Endothelial cell of umbilical vein (primary cell): ENCODE data around the gene MTSS2. TPM values are rescaled to one million over a fixed set of nuclear protein-coding genes. Genes with fewer than 3 reads are reported as not detected.

Source experiments
- BruUV-seq: library from RNA; stranded (reverse); fragments of 400-500 nt; replicated peaks from 2 replicates; lab custom pipeline; 2021; lab: Mats Ljungman, UMichigan
- CTCF ChIA-PET: fragments of 300-600, 350-600 bp; sonication (Branson Sonifier 250); formaldehyde crosslinking; loops from one replicate; lab custom pipeline; 2021; ENCODE audit warnings: antibody characterized with exemption, inconsistent platforms; lab: Charles Lee
- POLR2A ChIA-PET: fragments of 300-600, 350-600 bp; sonication (Branson Sonifier 250); formaldehyde crosslinking; loops from one replicate; lab custom pipeline; 2021; ENCODE audit warnings: antibody characterized with exemption, inconsistent platforms; lab: Charles Lee
- DNase-seq: peaks from one replicate; pipeline ENCODE4 v3.0.0-alpha.2; 2011; ENCODE audit warnings: low read depth, low spot score
- FAIRE-seq: peaks from 2 replicates; lab custom pipeline; 2011; peaks lifted over from hg19 to GRCh38; lab: Jason Lieb, UNC
- H2AFZ ChIP-seq: 2 replicates; pipeline ENCODE4 v1.6.0; 2012; ENCODE audit warnings: low read depth, low read length, control low read depth, inconsistent platforms
- H3K27ac ChIP-seq: 2 replicates; pipeline ENCODE4 v1.5.1; 2011; ENCODE audit warnings: low read depth, mild to moderate bottlenecking, control low read depth, low read length, moderate library complexity; ENCODE audit not compliant: insufficient read depth
- H3K27me3 ChIP-seq, 2 experiments: 2 replicates each; pipeline versions ENCODE4 v1.6.0 to v1.6.1; 2011; ENCODE audit warnings: low read length in 2 of 2, mixed read lengths in 1 of 2; ENCODE audit not compliant: control insufficient read depth in 2 of 2, insufficient read depth in 2 of 2
- H3K36me3 ChIP-seq, 2 experiments: 2 replicates in 1 of 2; 3 replicates in 1 of 2; pipeline ENCODE4 v1.5.1; 2011; ENCODE audit warnings: low read length in 2 of 2, mild to moderate bottlenecking in 1 of 2, moderate library complexity in 1 of 2; ENCODE audit not compliant: control insufficient read depth in 2 of 2, insufficient read depth in 2 of 2; ENCODE audit errors: extremely low read depth in 1 of 2
- H3K4me1 ChIP-seq: 3 replicates; pipeline ENCODE4 v1.5.1; 2011; ENCODE audit warnings: mild to moderate bottlenecking, low read length; ENCODE audit not compliant: control insufficient read depth, insufficient read depth; ENCODE audit errors: extremely low read depth
- H3K4me2 ChIP-seq: 2 replicates; pipeline ENCODE4 v1.6.1; 2011; ENCODE audit warnings: low read length, control low read depth, mixed read lengths; ENCODE audit not compliant: insufficient read depth
- H3K4me3 ChIP-seq, 3 experiments: fragments of 200-600 bp in 1 of 3; sonication (generic), shearing (Covaris generic) in 1 of 3; replicated peaks in 1 of 3; 2 replicates each; pipeline ENCODE4 v1.5.1; 2011 to 2016; ENCODE audit warnings: control low read depth in 3 of 3, low read length in 3 of 3, mild to moderate bottlenecking in 2 of 3, inconsistent platforms in 1 of 3, low read depth in 1 of 3, moderate library complexity in 1 of 3; ENCODE audit not compliant: insufficient read depth in 1 of 3
- H3K79me2 ChIP-seq: 2 replicates; pipeline ENCODE4 v1.6.0; 2012; ENCODE audit warnings: low read length, inconsistent platforms; ENCODE audit not compliant: control insufficient read depth, insufficient read depth
- H3K9ac ChIP-seq: replicated peaks from 2 replicates; pipeline ENCODE3; 2011; ENCODE audit warnings: low read length, control low read depth; ENCODE audit not compliant: insufficient read depth; ENCODE audit errors: extremely low read depth
- H3K9me1 ChIP-seq: replicated peaks from 3 replicates; pipeline ENCODE4 v1.6.0; 2011; ENCODE audit warnings: mild to moderate bottlenecking, low read length; ENCODE audit not compliant: control insufficient read depth, insufficient read depth; ENCODE audit errors: extremely low read depth
- H3K9me3 ChIP-seq: replicated peaks from 2 replicates; pipeline ENCODE4 v1.5.1; 2012; ENCODE audit warnings: low read length, inconsistent platforms; ENCODE audit not compliant: control insufficient read depth, insufficient read depth
- H4K20me1 ChIP-seq: replicated peaks from 2 replicates; pipeline ENCODE3; 2011; ENCODE audit warnings: mild to moderate bottlenecking, low read length; ENCODE audit not compliant: control insufficient read depth, insufficient read depth; ENCODE audit errors: extremely low read depth
- EZH2 ChIP-seq: IDR thresholded peaks from 2 replicates; pipeline ENCODE4 v1.6.1; 2012; ENCODE audit warnings: borderline replicate concordance, low read depth, mild to moderate bottlenecking, moderate library complexity, low read length, inconsistent platforms; ENCODE audit not compliant: severe bottlenecking
- FOS ChIP-seq: IDR thresholded peaks from 2 replicates; pipeline ENCODE4 v1.6.1; 2011; ENCODE audit warnings: mild to moderate bottlenecking, low read length, moderate library complexity, borderline replicate concordance; ENCODE audit not compliant: insufficient read depth
- GATA2 ChIP-seq: IDR thresholded peaks from 2 replicates; pipeline ENCODE4 v1.7.0; 2011; ENCODE audit warnings: low read depth, mild to moderate bottlenecking, moderate library complexity, mixed read lengths, low read length; ENCODE audit not compliant: insufficient read length, insufficient read depth
- JUN ChIP-seq: IDR thresholded peaks from 2 replicates; pipeline ENCODE4 v1.6.1; 2011; ENCODE audit warnings: borderline replicate concordance, low read depth; ENCODE audit not compliant: insufficient read length, insufficient read depth
- MYC ChIP-seq: IDR thresholded peaks from one replicate; pipeline ENCODE4 v1.6.1; 2011; ENCODE audit warnings: mild to moderate bottlenecking, low read depth, low read length
- POLR2A ChIP-seq: IDR thresholded peaks from 2 replicates; pipeline ENCODE4 v1.6.1; 2012; ENCODE audit warnings: low read depth, mild to moderate bottlenecking, control low read depth, low read length
- POLR2AphosphoS5 ChIP-seq: IDR thresholded peaks from 2 replicates; pipeline ENCODE4 v1.6.1; 2012; ENCODE audit warnings: low read depth, mild to moderate bottlenecking, control low read depth, low read length, moderate library complexity; ENCODE audit not compliant: insufficient read depth
- dilution Hi-C: fragments of 300-500 bp; cut with MboI; formaldehyde crosslinking; loops from one replicate; pipeline ENCODE4 v1.15.0; 2019; ENCODE audit warnings: low sequenced_read_pairs; ENCODE audit not compliant: extremely low pct_ligation_motif_present
- intact Hi-C: fragments of 100-400 bp; cut with micrococcal nuclease; formaldehyde crosslinking; loops from one replicate; pipeline ENCODE4 v1.10.0; 2022
- polyA plus RNA-seq, 4 experiments: library from polyadenylated mRNA; depleted of rRNA in 3 of 4; stranded (reverse) in 3 of 4; unstranded in 1 of 4; fragments of >200 nt; gene quantifications; 2 replicates each; pipeline versions ENCODE4 v1.2.1 to v1.2.3, GENCODE V29; 2011 to 2012; ENCODE audit warnings: missing spikeins in 1 of 4
- total RNA-seq: library from RNA; stranded (reverse); gene quantifications from 2 replicates; pipeline ENCODE4 v1.2.3, GENCODE V29; 2021
- TF ChIP-seq, protein P1 (sequence below): IDR thresholded peaks from 2 replicates; pipeline ENCODE4 v1.6.1; 2011; ENCODE audit not compliant: insufficient read depth, insufficient read length
- TF ChIP-seq, protein P2 (sequence below), 2 donors: IDR thresholded peaks; 1 replicate in 1 of 2; 2 replicates in 1 of 2; pipeline ENCODE4 v1.5.1; 2011; ENCODE audit warnings: low read length in 2 of 2, mild to moderate bottlenecking in 2 of 2, moderate library complexity in 2 of 2, control low read depth in 1 of 2, inconsistent platforms in 1 of 2, low read depth in 1 of 2; ENCODE audit not compliant: insufficient read depth in 1 of 2; ENCODE audit errors: extremely low read depth in 1 of 2

MTSS2 gene
- total and polyA plus RNA-seq, 2 donors (not counting 3 experiments of a cell fraction or from before 2014, with no cell fraction given): 38.4 to 42.3 TPM

DNA sequence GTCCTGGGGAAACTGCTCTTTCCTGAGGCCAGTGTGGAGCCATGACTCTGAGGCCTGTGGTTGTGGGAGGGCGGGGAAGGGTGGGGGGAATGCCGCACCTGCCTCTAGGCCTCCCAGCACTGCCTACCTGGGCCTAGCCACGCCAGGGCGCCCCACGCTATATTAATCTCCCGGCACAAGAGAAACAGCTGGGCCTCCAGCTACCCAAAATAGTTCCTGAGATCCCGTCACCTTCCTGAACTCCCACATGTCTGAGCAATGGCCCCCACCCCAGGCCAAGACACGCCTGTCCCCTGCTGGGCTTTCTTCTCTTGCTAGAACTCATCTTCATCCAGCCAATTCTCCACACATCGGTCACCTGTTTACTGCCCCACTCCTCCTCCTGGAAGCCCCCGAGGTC, 13.0 kb upstream of the MTSS2 start:
- no peak overlapping the region for H2AFZ ChIP-seq
- CTCF ChIA-PET: no interaction called here
- no peak for TF ChIP-seq GATA2
- TF ChIP-seq JUN: no peak
- TF ChIP-seq, protein P1, sequence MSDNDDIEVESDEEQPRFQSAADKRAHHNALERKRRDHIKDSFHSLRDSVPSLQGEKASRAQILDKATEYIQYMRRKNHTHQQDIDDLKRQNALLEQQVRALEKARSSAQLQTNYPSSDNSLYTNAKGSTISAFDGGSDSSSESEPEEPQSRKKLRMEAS: no peak
- no peak for TF ChIP-seq MYC
- TF ChIP-seq, protein P2, sequence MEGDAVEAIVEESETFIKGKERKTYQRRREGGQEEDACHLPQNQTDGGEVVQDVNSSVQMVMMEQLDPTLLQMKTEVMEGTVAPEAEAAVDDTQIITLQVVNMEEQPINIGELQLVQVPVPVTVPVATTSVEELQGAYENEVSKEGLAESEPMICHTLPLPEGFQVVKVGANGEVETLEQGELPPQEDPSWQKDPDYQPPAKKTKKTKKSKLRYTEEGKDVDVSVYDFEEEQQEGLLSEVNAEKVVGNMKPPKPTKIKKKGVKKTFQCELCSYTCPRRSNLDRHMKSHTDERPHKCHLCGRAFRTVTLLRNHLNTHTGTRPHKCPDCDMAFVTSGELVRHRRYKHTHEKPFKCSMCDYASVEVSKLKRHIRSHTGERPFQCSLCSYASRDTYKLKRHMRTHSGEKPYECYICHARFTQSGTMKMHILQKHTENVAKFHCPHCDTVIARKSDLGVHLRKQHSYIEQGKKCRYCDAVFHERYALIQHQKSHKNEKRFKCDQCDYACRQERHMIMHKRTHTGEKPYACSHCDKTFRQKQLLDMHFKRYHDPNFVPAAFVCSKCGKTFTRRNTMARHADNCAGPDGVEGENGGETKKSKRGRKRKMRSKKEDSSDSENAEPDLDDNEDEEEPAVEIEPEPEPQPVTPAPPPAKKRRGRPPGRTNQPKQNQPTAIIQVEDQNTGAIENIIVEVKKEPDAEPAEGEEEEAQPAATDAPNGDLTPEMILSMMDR (IDR thresholded peaks at IDR 0.05; ENCODE audit: extremely low read depth in 1 of 2, insufficient read depth in 1 of 2, low read depth in 1 of 2, low read length in 2 of 2): no peak
- no peak for TF ChIP-seq POLR2AphosphoS5
- no peak for TF ChIP-seq FOS
- no peak for TF ChIP-seq EZH2
- no peak for TF ChIP-seq POLR2A
- H3K27ac ChIP-seq: no peak overlapping the region
- H3K9me3 ChIP-seq: no peaks in the 10 kb centered on the region
- no peaks in the 10 kb centered on the region for H3K27me3 ChIP-seq
- H4K20me1 ChIP-seq: no peaks in the 10 kb centered on the region
- POLR2A ChIA-PET: no interaction called here
- H3K9me1 ChIP-seq: no peaks in the 10 kb centered on the region
- intact Hi-C loops: no loop called here
- dilution Hi-C loops: no loop called here
- H3K4me1 ChIP-seq: peaks cover 32% of the 10 kb centered on the region
- H3K4me2 ChIP-seq: no peak overlapping the region
- BruUV-seq: no TSS peak
- H3K9ac ChIP-seq: no peak overlapping the region
- DNase-seq (no peak), FAIRE-seq (no peak)
- no peaks in the 10 kb centered on the region for H3K36me3 ChIP-seq
- H3K4me3 ChIP-seq: no peak overlapping the region
- H3K79me2 ChIP-seq: no peaks in the 10 kb centered on the region
